Measurements from ENCODE around the gene SMC6.

GRCh38 chr2:17765398-17765797, 11.8 kb upstream of the SMC6 start:
- TF ChIP-seq, protein P1, sequence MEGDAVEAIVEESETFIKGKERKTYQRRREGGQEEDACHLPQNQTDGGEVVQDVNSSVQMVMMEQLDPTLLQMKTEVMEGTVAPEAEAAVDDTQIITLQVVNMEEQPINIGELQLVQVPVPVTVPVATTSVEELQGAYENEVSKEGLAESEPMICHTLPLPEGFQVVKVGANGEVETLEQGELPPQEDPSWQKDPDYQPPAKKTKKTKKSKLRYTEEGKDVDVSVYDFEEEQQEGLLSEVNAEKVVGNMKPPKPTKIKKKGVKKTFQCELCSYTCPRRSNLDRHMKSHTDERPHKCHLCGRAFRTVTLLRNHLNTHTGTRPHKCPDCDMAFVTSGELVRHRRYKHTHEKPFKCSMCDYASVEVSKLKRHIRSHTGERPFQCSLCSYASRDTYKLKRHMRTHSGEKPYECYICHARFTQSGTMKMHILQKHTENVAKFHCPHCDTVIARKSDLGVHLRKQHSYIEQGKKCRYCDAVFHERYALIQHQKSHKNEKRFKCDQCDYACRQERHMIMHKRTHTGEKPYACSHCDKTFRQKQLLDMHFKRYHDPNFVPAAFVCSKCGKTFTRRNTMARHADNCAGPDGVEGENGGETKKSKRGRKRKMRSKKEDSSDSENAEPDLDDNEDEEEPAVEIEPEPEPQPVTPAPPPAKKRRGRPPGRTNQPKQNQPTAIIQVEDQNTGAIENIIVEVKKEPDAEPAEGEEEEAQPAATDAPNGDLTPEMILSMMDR (IDR thresholded peaks at IDR 0.05) = no peak
- TF ChIP-seq POLR2AphosphoS5 (IDR thresholded peaks at IDR 0.05) = no peak

Data from prostate gland (tissue), 2 donors.